Pancreas (tissue), 10 donors: ENCODE data around the gene ZNF554. TPM values are rescaled to one million over a fixed set of nuclear protein-coding genes. Genes with fewer than 3 reads are reported as not detected.
"Not testable (repeated sequence)": the region's sequence is repeated elsewhere in the genome, so short reads cannot be mapped to it uniquely, and the experiment has no call there.

Experiments
- ATAC-seq, 4 donors: fragments of 200-7000 bp; cut with Tn5 transposase; one replicate each; pipeline versions ENCODE4 v1.8.0 to v1.9.1; 2020; ENCODE audit warnings: mild to moderate bottlenecking in 4 of 4, moderate library complexity in 4 of 4
- DNase-seq, 6 donors: peaks; one replicate each; pipeline ENCODE4 v3.0.0-alpha.2; 2020
- FAIRE-seq: peaks from 2 replicates; lab custom pipeline; 2012; peaks lifted over from hg19 to GRCh38; lab: Jason Lieb, UNC
- H3K27ac ChIP-seq, 4 donors: fragments of 200-600 bp; sonication (generic); 1 replicate in 3 of 4; 2 replicates in 1 of 4; pipeline versions ENCODE4 v1.5.0 to v1.8.0; 2020
- H3K27me3 ChIP-seq, 4 donors: fragments of 200-600 bp; one replicate each; pipeline ENCODE4 v1.8.0; 2021
- H3K36me3 ChIP-seq, 3 donors: fragments of 200-600 bp; sonication (generic) in 1 of 3; one replicate each; pipeline versions ENCODE4 v1.5.0 to v1.8.0; 2020 to 2021
- H3K4me1 ChIP-seq, 3 donors: fragments of 200-600 bp; one replicate each; pipeline ENCODE4 v1.8.0; 2021
- H3K4me3 ChIP-seq, 4 donors: fragments of 200-600 bp; sonication (generic) in 2 of 4; one replicate each; pipeline versions ENCODE4 v1.5.0 to v1.8.0; 2020 to 2021
- H3K9me3 ChIP-seq, 4 donors: fragments of 200-600 bp; one replicate each; pipeline ENCODE4 v1.8.0; 2021
- WGBS, 2 donors: extraction: QIAGEN DNeasy Blood & Tissue Kit; methylation state at CpG; one replicate each; pipeline ENCODE4 v1.1.7; 2013; 5-methylcytosine and 5-hydroxymethylcytosine counted together
- intact Hi-C, 3 donors: fragments of 100-400 bp; cut with DNase I; formaldehyde crosslinking; loops; one replicate each; pipeline versions ENCODE4 v1.11.1 to v1.14.2; 2022
- polyA plus RNA-seq, 2 donors: library from polyadenylated mRNA; stranded (reverse); fragments of 200-250 nt; gene quantifications; one replicate each; pipeline ENCODE4 v1.2.3, GENCODE V29; 2013
- total RNA-seq, 6 donors: library from RNA; stranded (reverse); fragmentation: NEBNext Ultra II Directional in 4 of 6; extraction: Animal tissue kit (Norgen Biotek cat#: 25700) in 4 of 6; gene quantifications; one replicate each; pipeline versions ENCODE4 v1.2.1 to v1.2.4, GENCODE V29; 2021 to 2023
- TF ChIP-seq, protein P1 (sequence below), 4 donors: fragments of 200-600 bp; sonication (generic) in 3 of 4; IDR thresholded peaks; one replicate each; pipeline versions ENCODE4 v1.5.0 to v1.8.0; 2021; ENCODE audit warnings: antibody characterized with exemption in 4 of 4
- donor health status: healthy with polysubstance abuse.
- donor health status: DM: no; HTN: no; CAD: no; lungs with moderate emphysema.
- donor health status: DM: no; HTN: no; CAD: no.
- donor health status: control.
- donor health status: control.
- donor health status: Bipolar disorder and iron deficiency.
- donor health status: DM: yes; HTN: yes; CAD: no.
- donor health status: DM: no; HTN: no; CAD: no.
- donor health status: DM: no; HTN: no; CAD: no.
- donor health status: DM: yes; HTN: yes; CAD: no.

ZNF554 gene
- total and polyA plus RNA-seq, 8 donors = 2.6 to 5.2 (median 3.6) TPM

DNA sequence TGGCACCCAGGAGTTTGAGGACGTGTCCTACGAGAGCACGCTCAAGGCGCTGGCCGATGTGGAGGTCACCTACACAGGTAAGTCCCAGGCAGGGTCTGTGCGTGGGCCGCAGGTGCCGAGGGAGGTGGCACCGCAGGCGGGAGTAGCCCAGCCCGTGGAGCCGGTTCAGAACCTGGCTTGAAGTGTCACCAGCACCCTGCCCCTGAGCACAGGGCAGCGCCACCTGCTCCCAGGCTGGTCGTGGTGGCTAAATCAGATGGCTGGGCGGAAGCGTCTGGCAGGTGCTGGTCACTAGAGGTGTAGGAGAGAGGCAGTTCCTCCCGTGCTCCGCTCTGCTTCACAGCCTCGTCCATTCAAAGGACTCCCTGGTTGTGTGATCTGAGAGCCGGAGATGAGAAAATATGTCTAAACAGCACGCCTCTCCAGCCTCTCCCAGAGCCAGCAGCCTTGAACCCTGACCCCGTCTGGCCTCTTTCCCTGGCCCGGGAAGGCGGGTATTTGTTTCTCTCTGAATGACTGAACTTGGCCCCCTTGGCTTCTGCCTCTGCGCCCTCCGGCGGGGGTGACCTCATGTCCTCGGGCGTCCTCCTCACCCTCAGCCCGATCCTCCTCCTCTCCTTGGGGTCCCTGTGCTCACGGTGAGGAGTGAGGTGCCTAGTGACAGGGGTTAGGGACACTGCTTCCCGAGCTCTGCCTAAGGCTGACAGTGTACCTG is 29.0 kb upstream of the ZNF554 start:
- Histone ChIP-seq H3K27ac (no peak overlapping the region), H3K9me3 (no peaks in the 10 kb centered on the region), H3K4me1 (peaks cover 0 to 5% (median 4%) of the 10 kb centered on the region in 3 donors), H3K36me3 (no peaks in the 10 kb centered on the region), H3K27me3 (no peaks in the 10 kb centered on the region), H3K4me3 (no peak overlapping the region)
- FAIRE-seq (no peak), ATAC-seq (no peak), DNase-seq (peak in 1 of 6 donors; percentile 64)
- TF ChIP-seq, protein P1, sequence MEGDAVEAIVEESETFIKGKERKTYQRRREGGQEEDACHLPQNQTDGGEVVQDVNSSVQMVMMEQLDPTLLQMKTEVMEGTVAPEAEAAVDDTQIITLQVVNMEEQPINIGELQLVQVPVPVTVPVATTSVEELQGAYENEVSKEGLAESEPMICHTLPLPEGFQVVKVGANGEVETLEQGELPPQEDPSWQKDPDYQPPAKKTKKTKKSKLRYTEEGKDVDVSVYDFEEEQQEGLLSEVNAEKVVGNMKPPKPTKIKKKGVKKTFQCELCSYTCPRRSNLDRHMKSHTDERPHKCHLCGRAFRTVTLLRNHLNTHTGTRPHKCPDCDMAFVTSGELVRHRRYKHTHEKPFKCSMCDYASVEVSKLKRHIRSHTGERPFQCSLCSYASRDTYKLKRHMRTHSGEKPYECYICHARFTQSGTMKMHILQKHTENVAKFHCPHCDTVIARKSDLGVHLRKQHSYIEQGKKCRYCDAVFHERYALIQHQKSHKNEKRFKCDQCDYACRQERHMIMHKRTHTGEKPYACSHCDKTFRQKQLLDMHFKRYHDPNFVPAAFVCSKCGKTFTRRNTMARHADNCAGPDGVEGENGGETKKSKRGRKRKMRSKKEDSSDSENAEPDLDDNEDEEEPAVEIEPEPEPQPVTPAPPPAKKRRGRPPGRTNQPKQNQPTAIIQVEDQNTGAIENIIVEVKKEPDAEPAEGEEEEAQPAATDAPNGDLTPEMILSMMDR (IDR thresholded peaks at IDR 0.05) = no peak
- 91 to 93% methylated on average over 32 of the region's 32 CpGs for WGBS, 2 donors
- intact Hi-C loops = no loop called here

DNA sequence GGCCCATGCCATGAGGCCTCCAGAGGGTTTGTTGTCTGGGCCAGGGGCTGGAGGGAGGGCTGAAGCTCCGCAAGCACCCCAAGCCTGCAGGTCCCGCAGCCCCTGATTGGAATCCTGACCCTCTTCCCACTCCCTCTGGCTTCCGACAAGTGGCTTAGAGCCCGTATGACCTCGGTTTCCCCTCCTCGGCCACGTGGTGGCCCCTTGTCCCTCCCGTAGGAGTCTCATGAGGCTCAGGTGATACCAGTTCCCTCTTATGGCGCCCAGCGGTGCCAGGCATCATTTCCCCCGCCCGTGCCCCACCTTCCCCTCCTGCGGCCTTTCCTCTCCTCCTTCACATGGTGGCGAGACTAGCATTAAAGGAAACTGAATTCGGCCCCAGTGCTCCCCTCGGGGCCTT is 28.2 kb upstream of the ZNF554 start:
- no peaks in the 10 kb centered on the region for H3K27me3 ChIP-seq
- intact Hi-C loops = no loop called here
- H3K36me3 ChIP-seq = no peaks in the 10 kb centered on the region
- no peak overlapping the region for H3K4me3 ChIP-seq
- H3K4me1 ChIP-seq = no peaks in the 10 kb centered on the region
- no peaks in the 10 kb centered on the region for H3K9me3 ChIP-seq
- ATAC-seq = no peak
- WGBS, 2 donors = 90 to 97% methylated on average over 13 to 16 of the region's 16 CpGs
- TF ChIP-seq, protein P1 (IDR thresholded peaks at IDR 0.05) = no peak
- H3K27ac ChIP-seq = no peak overlapping the region
- no peak for FAIRE-seq
- no peak for DNase-seq

DNA sequence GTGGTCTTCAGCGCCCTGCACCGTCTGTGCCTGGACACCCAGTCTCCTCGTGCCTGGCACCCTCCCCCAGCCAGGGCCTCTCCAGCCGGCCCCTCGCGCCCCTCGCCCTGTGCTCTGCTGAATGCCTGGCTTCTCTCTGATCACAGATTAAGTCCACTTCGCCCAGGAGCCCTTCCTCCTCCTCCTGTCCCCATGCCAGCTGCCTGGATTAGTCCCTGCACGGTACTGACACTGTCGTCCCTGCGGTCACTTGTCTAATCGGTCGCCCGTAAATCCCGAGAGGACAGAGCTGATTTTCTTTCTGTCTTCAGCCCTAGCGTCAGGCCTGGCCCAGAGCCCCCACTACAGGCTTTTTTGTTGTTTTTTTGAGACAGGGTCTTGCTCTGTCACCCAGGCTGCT is 27.8 kb upstream of the ZNF554 start:
- DNase-seq (no peak), FAIRE-seq (no peak), ATAC-seq (no peak)
- Histone ChIP-seq H3K4me1 (no peaks in the 10 kb centered on the region), H3K4me3 (no peak overlapping the region), H3K27ac (no peak overlapping the region), H3K27me3 (no peaks in the 10 kb centered on the region), H3K36me3 (no peaks in the 10 kb centered on the region), H3K9me3 (no peaks in the 10 kb centered on the region)
- intact Hi-C loops = no loop called here
- TF ChIP-seq, protein P1 (IDR thresholded peaks at IDR 0.05) = no peak
- 87 to 94% methylated on average over 16 of the region's 16 CpGs for WGBS, 2 donors

DNA sequence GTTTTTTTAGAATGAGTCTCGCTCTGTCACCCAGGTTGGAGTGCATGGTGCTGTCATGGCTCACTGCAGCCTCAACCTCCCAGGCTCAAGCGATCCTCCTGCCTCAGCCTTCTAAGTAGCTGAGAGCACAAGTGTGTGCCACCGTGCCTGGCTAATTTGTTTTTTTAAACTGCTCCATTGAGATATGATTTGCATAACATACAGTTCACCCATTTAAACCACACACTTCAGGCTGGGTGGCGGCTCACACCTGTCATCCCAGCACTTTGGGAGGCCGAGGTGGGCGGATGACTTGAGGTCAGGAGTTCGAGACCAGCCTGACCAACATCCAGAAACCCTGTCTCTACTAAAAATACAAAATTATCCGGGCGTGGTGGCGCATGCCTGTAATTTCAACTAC is 27.0 kb upstream of the ZNF554 start:
- H3K27ac ChIP-seq, H3K4me1 ChIP-seq, intact Hi-C loops, DNase-seq, H3K27me3 ChIP-seq, H3K36me3 ChIP-seq, H3K4me3 ChIP-seq, FAIRE-seq, ATAC-seq, H3K9me3 ChIP-seq: not testable (repeated sequence)
- WGBS, 2 donors = 96 to 97% methylated on average over 10 of the region's 10 CpGs

DNA sequence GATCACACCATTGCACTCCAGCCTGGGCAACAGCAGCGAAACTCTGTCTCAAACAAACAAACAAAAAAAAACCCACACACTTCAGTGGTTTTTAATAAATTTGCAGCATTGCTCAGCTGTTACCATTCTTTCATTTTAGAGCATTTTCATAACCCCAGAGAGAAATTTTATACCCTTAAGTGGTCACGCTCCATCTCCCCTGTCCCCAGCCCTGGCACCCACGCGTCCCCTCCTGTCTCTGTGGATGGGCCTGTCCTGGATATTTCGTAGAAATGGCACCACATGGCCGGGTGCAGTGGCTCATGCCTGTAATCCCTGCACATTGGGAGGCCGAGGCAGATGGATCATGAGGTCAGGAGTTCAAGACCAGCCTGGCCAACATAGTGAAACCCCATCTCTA is 26.5 kb upstream of the ZNF554 start:
- Histone ChIP-seq H3K27me3 (no peaks in the 10 kb centered on the region), H3K4me3 (no peak overlapping the region), H3K4me1 (no peaks in the 10 kb centered on the region), H3K9me3 (no peaks in the 10 kb centered on the region), H3K36me3 (no peaks in the 10 kb centered on the region), H3K27ac (no peak overlapping the region)
- ATAC-seq (no peak), FAIRE-seq (no peak), DNase-seq (no peak)
- TF ChIP-seq, protein P1 (IDR thresholded peaks at IDR 0.05) = no peak
- intact Hi-C loops = no loop called here
- 97% methylated on average over 7 of the region's 7 CpGs for WGBS, 2 donors
